Measurements from ENCODE around the gene TNN. TPM values are rescaled to one million over a fixed set of nuclear protein-coding genes. Genes with fewer than 3 reads are reported as not detected.
A peak's percentile ranks its signal among the peaks of the same experiment; 100 is the strongest.

The TNN gene
- total RNA-seq, 1 experiment from 2014 or later = not detected

DNA sequence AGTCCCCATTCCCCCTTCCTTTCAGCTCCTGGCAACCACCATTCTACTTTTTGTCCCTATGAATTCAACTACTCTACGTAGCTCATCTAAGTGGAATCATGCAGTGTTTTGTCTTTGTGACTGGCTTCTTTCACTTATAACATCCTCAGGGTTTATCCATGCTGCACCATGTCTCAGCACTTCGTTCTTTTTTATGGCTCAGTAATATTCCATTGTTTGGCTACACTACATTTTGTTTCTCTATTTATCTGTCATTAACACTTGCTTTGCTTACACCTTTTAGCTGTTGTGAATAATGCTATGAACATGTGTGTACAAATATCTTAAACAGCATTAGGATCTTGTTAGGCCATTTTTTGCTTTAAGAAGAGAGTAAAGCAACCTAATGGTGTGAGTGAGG is 42.9 kb upstream of the TNN start:
- ChIA-PET CTCF (interaction anchor here (0.6 to 2.1 kb wide), 10 partner anchors 16 to 294 kb away, joined by 3 to 7 read pairs (median 4); no protein-coding TSS in a partner anchor), POLR2A (interaction anchor here (8.4 kb wide), 1 partner anchor 22 kb away, joined by 331 read pairs; the partner anchor contains the start of gene CACYBP)
- TF ChIP-seq, protein P1, sequence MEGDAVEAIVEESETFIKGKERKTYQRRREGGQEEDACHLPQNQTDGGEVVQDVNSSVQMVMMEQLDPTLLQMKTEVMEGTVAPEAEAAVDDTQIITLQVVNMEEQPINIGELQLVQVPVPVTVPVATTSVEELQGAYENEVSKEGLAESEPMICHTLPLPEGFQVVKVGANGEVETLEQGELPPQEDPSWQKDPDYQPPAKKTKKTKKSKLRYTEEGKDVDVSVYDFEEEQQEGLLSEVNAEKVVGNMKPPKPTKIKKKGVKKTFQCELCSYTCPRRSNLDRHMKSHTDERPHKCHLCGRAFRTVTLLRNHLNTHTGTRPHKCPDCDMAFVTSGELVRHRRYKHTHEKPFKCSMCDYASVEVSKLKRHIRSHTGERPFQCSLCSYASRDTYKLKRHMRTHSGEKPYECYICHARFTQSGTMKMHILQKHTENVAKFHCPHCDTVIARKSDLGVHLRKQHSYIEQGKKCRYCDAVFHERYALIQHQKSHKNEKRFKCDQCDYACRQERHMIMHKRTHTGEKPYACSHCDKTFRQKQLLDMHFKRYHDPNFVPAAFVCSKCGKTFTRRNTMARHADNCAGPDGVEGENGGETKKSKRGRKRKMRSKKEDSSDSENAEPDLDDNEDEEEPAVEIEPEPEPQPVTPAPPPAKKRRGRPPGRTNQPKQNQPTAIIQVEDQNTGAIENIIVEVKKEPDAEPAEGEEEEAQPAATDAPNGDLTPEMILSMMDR (IDR thresholded peaks at IDR 0.05; ENCODE audit: unreplicated experiment) = no peak
- H3K4me1 Mint-ChIP-seq (ENCODE audit: insufficient read depth, unreplicated experiment) = peaks cover 26% of the 10 kb centered on the region
- no peak for DNase-seq (ENCODE audit: unreplicated experiment)
- peaks cover 8% of the 10 kb centered on the region for H3K9me3 Mint-ChIP-seq (ENCODE audit: unreplicated experiment)
- peak overlapping the region; percentile 56 for H3K4me3 Mint-ChIP-seq (ENCODE audit: unreplicated experiment)
- no peaks in the 10 kb centered on the region for H3K27me3 Mint-ChIP-seq (ENCODE audit: insufficient read depth, unreplicated experiment)
- H3K27ac Mint-ChIP-seq (ENCODE audit: low read depth, unreplicated experiment) = peak overlapping the region; percentile 77
- intact Hi-C loops (cut with micrococcal nuclease) = no loop called here
- no TSS peak for BruUV-seq (replicated peaks)
- peaks cover 11% of the 10 kb centered on the region for H3K36me3 Mint-ChIP-seq (ENCODE audit: insufficient read depth, unreplicated experiment)

DNA sequence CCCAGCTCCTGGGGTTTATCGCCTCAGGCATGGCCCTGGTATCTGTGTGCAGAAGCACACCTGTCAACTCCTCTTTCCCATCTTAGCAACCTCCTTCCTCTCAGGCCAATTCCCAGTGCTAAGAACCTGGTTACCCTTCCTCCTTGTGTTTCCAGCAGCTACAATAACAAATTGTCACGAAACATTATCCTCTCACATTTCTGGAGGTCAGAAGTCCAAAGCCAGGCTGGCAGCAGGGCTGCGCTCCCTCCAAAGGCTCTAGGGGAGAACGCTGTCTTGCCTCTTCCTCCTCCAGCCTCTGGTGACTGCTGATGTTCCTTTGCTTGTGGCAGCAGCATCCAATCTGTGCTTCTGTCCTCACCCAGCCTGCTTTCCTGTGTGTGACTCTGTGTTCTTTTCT is 33.7 kb upstream of the TNN start:
- Mint-ChIP-seq H3K27me3 (ENCODE audit: insufficient read depth, unreplicated experiment) (no peaks in the 10 kb centered on the region), H3K4me1 (ENCODE audit: insufficient read depth, unreplicated experiment) (peaks cover 12% of the 10 kb centered on the region), H3K9me3 (ENCODE audit: unreplicated experiment) (no peaks in the 10 kb centered on the region), H3K27ac (ENCODE audit: low read depth, unreplicated experiment) (no peak overlapping the region), H3K4me3 (ENCODE audit: unreplicated experiment) (no peak overlapping the region), H3K36me3 (ENCODE audit: insufficient read depth, unreplicated experiment) (no peaks in the 10 kb centered on the region)
- POLR2A ChIA-PET = interaction anchor here (1.0 to 2.3 kb wide), 2 partner anchors 11 to 91 kb away, joined by 6 to 9 read pairs; partner anchors contain the start of gene MRPS14
- BruUV-seq (replicated peaks) = no TSS peak
- intact Hi-C loops (cut with micrococcal nuclease) = no loop called here
- CTCF ChIA-PET = interaction anchor here (0.6 to 7.7 kb wide), 3 partner anchors 91 to 1744 kb away, joined by 3 to 279 read pairs (median 232); no protein-coding TSS in a partner anchor
- TF ChIP-seq, protein P1 (IDR thresholded peaks at IDR 0.05; ENCODE audit: unreplicated experiment) = no peak
- DNase-seq (ENCODE audit: unreplicated experiment) = no peak

DNA sequence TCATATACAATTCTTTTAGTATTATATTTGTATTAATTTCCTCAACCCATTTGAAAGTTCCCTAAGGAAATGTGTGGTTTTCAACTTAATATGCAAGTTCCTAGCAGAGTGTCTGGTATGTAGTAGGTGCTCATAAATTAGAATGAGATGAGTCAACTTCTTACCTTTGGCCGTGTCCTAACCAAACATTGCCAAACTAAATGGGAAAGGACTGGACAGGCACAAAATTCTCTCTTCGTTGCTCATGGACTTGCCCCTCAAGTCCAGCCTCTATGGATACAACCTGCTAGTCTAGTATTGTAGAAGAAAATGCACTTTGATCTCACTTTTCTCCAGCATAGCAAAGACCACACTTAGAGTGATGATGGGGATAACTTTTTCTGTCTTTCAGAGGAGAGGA is 32.9 kb upstream of the TNN start:
- no peak overlapping the region for H3K4me3 Mint-ChIP-seq (ENCODE audit: unreplicated experiment)
- no TSS peak for BruUV-seq (replicated peaks)
- intact Hi-C loops (cut with micrococcal nuclease) = no loop called here
- CTCF ChIA-PET = no interaction called here
- TF ChIP-seq, protein P1 (IDR thresholded peaks at IDR 0.05; ENCODE audit: unreplicated experiment) = no peak
- POLR2A ChIA-PET = no interaction called here
- peak; percentile 30 for DNase-seq (ENCODE audit: unreplicated experiment)
- H3K27ac Mint-ChIP-seq (ENCODE audit: low read depth, unreplicated experiment) = no peak overlapping the region
- H3K4me1 Mint-ChIP-seq (ENCODE audit: insufficient read depth, unreplicated experiment) = peaks cover 6% of the 10 kb centered on the region
- H3K27me3 Mint-ChIP-seq (ENCODE audit: insufficient read depth, unreplicated experiment) = no peaks in the 10 kb centered on the region
- no peaks in the 10 kb centered on the region for H3K9me3 Mint-ChIP-seq (ENCODE audit: unreplicated experiment)
- no peaks in the 10 kb centered on the region for H3K36me3 Mint-ChIP-seq (ENCODE audit: insufficient read depth, unreplicated experiment)

DNA sequence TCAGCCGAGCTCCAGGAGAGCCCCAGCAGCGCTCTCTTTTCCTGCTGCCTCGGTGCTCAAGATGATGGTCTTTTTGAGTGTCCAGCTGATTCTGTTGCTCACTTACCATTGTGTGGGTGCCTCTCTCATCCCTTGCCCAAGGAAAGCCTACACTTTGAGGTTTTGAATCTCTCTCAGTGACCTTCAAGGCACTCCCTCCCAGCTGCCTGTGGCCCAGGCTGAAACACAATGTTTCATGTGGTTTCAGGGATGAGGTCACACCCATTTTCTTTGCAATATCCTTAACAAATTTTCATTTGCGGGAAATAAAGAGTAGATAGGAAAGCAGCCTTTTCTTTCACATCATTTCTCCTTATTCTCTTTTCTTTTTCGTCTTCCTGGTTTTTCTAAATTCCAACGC is 31.8 kb upstream of the TNN start:
- no peak for DNase-seq (ENCODE audit: unreplicated experiment)
- peaks cover 10% of the 10 kb centered on the region for H3K4me1 Mint-ChIP-seq (ENCODE audit: insufficient read depth, unreplicated experiment)
- BruUV-seq (replicated peaks) = no TSS peak
- POLR2A ChIA-PET = interaction anchor here (1.0 kb wide), 1 partner anchor 36 kb away, joined by 4 read pairs; the partner anchor contains the start of gene CACYBP
- no peaks in the 10 kb centered on the region for H3K27me3 Mint-ChIP-seq (ENCODE audit: insufficient read depth, unreplicated experiment)
- H3K27ac Mint-ChIP-seq (ENCODE audit: low read depth, unreplicated experiment) = no peak overlapping the region
- intact Hi-C loops (cut with micrococcal nuclease) = no loop called here
- H3K9me3 Mint-ChIP-seq (ENCODE audit: unreplicated experiment) = no peaks in the 10 kb centered on the region
- TF ChIP-seq, protein P1 (IDR thresholded peaks at IDR 0.05; ENCODE audit: unreplicated experiment) = no peak
- no peaks in the 10 kb centered on the region for H3K36me3 Mint-ChIP-seq (ENCODE audit: insufficient read depth, unreplicated experiment)
- CTCF ChIA-PET = interaction anchor here (0.9 to 1.8 kb wide), 4 partner anchors 88 to 116 kb away, joined by 4 to 7 read pairs (median 6); no protein-coding TSS in a partner anchor
- no peak overlapping the region for H3K4me3 Mint-ChIP-seq (ENCODE audit: unreplicated experiment)
